KG1 (cell line): ENCODE data around the gene RPL18A.
"Not testable (repeated sequence)": the region's sequence is repeated elsewhere in the genome, so short reads cannot be mapped to it uniquely, and the experiment has no call there.

Experiments used
- DNase-seq: peaks from one replicate; lab custom pipeline; 2025; lab: John Stamatoyannopoulos, UW

Gene RPL18A

DNA sequence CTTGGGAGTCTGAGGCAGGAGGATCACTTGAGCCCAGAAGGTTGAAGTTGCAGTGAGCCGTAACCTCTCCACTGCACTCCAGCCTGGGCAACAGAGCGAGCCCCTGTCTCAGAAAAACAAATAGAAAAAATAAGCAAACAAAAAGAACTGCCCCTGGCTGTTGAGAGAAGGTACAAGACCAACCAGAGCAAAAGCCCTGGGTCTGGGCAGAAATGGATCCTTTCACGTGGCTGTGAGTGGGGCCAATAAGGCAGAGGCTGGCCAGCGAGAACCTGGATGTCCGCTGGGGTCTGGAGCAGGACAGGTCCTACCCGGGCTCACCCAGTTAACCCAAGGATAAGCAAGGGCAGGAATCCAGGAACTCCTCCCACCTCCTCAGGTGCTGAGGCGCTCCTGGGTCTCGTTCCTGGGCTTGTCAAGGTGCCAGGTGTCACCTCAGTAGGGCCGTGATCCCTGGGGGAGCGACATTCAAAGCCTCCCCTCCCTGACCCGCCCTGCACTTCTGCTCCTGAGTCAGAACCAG, 7.3 kb downstream of the RPL18A start:
- DNase-seq: no peak

DNA sequence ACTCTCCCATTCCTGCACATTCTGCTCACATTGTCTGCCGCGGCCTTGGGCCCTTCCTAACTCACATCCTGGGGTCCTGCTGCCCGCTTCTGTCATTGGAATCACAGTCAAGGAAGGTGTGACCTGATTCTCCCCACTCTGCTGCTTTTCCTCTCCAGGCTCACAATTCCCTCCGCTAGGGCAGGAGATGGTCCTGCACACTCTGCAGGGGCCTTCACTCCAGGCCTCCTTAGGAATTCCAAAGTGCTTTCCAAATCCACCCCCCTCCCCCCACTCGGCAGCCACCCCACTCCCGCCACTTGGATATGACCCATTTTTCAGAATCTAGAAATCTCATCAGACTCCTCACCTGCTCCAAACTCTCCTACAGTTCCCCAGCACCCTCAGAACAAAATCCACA, 9.0 kb downstream of the RPL18A start:
- DNase-seq: no peak

DNA sequence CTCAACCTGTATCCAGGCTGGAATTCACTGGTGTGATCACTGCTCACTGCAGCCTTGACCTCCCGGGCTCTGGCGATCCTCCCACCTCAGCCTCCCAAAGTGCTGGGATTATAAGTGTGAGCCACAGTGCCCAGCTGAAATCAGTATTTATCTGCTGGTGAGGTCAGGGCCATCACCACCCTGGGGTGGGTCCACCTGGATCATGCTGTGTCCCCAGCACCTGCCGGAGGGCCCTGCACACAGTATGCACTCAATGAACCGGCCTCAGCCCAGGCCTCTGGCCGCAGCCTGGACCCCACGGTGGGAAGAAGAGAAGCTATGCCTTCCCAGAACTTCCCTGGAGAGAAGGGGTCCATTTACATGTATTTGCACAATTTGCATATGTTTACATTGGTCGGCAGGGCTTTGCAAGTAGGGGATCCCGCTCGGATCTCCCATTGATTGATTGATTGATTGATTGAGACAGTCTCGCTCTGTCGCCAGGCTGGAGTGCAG, 9.5 kb downstream of the RPL18A start:
- no peak for DNase-seq

DNA sequence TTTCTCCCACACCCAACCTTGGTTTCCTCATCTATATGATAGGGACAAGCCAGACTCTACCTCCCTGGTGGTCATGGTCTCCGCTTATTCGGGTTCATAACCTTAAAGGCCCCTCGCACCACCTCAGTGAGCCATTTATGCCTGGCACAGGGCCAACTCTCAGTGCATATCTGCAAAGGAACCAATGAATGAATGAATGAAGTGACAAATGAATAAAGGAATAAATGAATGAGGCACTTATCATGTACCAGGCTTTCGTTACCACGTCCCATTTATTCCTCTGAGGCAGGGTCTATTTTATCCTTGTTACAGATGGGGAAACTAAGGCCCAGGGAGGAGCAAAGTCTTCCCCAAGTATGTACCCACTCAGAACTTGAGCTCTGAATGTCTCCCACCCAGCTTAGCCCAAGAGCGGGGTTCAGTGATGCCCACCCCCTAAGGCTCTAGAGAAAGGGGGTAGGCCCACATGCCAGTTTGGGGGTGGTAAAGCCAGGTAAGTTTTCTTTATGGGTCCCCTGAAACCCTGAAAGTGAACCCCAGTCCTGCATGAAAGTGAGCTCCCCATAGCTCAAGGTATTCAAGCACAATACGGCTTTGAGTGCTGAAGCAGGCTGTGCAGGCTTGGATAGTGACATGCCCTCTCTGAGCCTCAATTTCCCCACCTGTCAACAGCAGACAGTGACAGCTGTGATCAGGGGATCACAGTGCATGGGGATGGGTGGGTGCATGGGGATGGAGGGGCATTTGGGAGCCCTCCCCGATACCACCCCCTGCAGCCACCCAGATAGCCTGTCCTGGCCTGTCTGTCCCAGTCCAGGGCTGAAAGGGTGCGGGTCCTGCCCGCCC, 11.5 kb downstream of the RPL18A start:
- DNase-seq: no peak

DNA sequence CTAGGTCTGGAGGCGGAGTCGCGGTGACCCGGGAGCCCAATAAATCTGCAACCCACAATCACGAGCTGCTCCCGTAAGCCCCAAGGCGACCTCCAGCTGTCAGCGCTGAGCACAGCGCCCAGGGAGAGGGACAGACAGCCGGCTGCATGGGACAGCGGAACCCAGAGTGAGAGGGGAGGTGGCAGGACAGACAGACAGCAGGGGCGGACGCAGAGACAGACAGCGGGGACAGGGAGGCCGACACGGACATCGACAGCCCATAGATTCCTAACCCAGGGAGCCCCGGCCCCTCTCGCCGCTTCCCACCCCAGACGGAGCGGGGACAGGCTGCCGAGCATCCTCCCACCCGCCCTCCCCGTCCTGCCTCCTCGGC, 12.2 kb downstream of the RPL18A start, which contains the start of gene SLC5A5:
TSS of gene SLC5A5 (plus strand) at position 68 of the 373 bp plus-strand sequence. CDS start 375 bp downstream, outside the sequence.
- DNase-seq: no peak

DNA sequence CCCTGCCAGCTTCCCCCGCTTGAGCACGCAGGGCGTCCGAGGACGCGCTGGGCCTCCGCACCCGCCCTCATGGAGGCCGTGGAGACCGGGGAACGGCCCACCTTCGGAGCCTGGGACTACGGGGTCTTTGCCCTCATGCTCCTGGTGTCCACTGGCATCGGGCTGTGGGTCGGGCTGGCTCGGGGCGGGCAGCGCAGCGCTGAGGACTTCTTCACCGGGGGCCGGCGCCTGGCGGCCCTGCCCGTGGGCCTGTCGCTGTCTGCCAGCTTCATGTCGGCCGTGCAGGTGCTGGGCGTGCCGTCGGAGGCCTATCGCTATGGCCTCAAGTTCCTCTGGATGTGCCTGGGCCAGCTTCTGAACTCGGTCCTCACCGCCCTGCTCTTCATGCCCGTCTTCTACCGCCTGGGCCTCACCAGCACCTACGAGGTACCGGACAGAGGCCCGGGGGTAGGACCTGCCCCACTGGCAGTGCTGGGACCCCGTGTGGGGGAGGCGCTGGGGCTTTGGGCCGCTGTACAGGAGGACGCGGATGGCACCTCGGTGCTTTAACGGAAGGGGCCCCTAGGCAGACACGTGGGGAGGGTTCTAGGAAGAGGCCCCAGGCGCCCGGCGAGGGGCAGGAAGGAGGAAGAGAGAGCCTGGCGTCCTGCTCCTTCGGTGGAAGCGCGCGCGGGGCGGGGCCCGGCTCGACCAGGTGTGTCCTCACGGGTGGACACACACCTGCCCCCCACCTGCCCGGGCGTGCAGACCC, 12.7 kb downstream of the RPL18A start:
- no peak for DNase-seq

DNA sequence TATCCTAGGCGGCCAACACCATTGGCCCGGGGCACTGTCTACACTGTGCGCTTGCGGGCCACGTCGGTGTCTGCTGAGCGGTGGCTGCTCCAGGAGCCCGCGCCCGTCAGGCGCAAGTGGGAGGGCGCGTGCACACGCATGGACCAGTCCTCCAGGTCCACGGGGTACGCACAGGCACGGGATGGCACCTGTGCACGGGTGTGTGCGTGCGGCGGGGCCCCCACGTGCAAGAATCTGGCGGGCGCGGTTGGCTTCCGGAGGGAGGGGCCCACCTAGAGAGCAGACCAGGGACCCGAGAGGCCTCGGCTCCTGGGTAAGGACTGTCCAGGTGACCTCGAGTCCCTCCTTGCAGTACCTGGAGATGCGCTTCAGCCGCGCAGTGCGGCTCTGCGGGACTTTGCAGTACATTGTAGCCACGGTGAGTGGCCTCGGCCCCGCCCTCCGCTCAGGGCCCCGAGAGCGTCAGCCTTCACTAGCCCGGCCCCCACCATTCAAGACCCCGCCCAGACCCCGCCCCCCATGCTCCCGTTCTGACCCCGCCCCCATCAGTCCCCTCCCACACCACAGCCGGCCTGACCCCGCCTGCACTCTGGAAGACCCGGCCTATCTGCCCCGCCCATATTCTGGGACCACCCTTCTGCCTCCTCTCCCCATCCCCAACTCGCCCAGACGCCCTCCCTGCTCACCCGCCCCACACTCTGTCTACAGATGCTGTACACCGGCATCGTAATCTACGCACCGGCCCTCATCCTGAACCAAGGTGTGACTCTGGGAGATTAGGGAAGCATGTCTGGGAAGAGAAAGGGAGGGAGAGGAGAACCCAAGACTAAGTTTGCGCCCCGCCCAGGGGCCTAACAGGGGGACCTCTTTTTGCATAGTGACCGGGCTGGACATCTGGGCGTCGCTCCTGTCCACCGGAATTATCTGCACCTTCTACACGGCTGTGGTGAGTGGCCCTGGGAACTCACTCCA, 14.4 kb downstream of the RPL18A start:
- DNase-seq: no peak

DNA sequence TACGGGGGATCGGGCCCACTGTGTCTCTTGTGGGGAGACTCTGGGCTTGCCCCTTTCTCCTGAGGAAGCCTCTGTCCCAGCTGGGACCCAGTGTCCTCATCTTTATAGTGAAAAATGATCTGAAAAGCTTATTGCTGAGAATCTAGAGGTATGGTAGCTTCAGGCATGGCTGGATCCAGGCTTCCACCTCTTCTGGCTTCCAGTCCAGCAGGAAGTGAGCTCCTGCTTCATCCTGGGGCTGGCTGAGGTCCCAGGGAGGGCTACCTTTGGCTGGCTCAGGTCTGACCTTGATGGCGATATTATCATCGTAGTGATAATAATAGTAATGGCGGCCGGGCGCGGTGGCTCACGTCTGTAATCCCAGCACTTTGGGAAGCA, 15.0 kb downstream of the RPL18A start:
- DNase-seq: no peak

DNA sequence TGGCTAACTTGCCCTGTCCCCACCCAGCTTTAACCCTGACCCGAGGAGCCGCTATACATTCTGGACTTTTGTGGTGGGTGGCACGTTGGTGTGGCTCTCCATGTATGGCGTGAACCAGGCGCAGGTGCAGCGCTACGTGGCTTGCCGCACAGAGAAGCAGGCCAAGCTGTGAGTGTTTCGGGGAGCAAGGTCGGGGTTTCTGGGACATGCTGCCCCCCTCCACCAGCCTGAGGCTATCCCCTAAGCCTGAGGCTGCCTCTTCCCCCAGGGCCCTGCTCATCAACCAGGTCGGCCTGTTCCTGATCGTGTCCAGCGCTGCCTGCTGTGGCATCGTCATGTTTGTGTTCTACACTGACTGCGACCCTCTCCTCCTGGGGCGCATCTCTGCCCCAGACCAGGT, 18.0 kb downstream of the RPL18A start:
- DNase-seq: no peak

DNA sequence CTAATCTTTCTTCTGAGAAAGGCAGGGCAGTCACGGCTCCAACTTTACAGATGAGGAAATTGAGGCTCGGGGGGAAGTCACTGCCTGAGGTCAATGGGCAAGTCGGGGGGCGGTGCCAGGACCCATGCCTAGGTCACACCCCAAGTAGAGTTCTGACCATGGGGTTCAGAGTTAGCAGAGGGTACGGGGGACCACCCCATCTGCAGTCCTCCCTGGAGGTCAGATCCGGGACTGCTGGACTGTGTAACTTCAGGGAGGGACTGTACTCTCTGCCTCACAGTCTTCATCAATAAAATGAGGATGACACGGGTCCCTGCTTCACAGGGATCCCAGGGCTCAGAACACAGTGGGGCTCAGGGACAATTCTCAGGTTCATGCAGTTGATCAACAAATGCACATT, 19.8 kb downstream of the RPL18A start:
- DNase-seq: no peak

DNA sequence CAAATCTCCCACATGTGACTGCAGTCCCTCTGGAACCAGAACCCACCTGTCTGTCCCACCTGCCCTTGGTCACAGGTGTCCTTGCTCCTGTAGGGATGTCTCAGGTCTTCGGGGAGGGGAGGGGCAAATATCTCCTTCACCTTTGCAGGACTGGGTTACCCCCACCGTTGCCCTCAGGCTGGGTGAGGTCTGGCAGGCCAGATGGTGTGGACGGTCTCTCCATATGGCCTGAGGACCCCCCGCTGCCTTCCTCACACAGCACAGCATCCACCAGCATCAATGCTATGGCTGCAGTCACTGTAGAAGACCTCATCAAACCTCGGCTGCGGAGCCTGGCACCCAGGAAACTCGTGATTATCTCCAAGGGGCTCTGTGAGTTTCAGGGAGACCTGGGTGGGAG, 22.0 kb downstream of the RPL18A start:
- DNase-seq: no peak

DNA sequence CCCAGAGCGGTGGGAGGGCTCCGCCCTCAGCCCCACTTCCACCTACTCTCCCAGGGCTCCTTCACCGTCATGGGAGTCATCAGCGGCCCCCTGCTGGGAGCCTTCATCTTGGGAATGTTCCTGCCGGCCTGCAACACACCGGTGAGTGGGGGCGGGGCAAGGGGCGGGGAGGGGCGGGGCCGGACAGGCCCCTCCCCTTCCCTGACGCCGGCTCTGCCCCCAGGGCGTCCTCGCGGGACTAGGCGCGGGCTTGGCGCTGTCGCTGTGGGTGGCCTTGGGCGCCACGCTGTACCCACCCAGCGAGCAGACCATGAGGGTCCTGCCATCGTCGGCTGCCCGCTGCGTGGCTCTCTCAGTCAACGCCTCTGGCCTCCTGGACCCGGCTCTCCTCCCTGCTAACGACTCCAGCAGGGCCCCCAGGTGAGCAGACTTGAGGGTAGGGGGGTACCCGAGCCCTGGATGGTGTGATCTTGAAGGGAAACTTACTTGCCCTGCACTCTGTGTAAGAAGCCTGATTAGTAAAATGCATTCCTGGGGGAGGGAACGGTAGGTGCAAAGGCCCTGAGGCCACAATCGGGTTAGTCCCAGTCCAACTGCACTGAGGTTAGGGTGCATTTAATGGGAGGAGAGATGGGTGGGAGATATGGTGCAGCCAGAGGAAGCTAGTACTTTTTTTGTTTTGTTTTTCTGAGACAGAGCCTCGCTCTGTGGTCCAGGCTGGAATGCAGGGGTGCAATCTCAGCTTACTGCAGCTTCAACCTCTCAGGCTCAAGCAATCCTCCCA, 24.1 kb downstream of the RPL18A start:
- DNase-seq: no peak

DNA sequence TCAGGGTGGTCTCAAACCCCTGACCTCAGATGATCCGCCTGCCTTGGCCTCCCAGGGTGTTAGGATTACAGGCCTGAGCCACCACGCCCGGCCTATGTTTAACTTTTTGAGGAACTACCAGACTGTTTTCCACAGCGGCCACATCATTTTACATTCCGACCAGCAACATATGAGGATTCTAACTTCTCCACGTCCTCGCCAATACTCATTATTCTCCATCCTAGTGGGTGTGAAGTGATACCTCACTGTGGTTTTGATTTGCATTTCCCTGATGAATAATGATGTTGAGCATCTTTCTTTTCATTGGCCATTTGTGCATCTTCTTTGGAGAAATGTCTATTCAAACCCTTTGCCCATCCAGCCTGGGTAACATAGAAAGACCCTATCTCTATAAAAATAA, 26.8 kb downstream of the RPL18A start:
- no peak for DNase-seq

DNA sequence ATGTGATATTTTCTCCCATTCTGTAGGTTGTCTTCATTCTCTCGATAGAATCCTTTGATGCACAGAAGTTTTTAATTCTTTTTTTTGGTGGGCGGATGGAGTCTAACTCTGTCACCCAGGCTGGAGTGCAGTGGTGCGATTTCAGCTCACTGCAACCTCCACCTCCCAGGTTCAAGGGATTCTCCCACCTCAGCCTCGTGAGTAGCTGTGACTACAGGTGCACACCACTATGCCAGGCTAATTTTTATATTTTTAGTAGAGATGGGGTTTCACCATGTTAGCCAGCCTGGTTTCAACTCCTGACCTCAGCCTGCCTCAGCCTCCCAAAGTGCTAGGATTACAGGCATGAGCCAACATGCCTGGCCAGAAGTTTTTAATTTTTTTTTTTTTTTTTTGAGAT, 27.5 kb downstream of the RPL18A start:
- not testable (repeated sequence) for DNase-seq

DNA sequence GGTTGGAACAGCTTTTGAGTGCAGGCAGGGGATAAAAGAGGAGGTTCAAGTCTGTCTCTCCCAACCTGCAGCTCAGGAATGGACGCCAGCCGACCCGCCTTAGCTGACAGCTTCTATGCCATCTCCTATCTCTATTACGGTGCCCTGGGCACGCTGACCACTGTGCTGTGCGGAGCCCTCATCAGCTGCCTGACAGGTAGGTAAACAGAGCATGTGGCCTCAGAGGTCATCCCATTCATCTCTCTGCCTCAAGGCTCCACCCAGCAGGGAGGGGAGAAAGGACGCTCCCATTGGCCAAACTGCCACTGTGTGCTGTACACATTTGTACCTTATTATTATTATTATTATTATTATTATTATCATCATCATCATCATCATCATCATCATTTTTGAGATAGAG, 28.6 kb downstream of the RPL18A start:
- DNase-seq: no peak

DNA sequence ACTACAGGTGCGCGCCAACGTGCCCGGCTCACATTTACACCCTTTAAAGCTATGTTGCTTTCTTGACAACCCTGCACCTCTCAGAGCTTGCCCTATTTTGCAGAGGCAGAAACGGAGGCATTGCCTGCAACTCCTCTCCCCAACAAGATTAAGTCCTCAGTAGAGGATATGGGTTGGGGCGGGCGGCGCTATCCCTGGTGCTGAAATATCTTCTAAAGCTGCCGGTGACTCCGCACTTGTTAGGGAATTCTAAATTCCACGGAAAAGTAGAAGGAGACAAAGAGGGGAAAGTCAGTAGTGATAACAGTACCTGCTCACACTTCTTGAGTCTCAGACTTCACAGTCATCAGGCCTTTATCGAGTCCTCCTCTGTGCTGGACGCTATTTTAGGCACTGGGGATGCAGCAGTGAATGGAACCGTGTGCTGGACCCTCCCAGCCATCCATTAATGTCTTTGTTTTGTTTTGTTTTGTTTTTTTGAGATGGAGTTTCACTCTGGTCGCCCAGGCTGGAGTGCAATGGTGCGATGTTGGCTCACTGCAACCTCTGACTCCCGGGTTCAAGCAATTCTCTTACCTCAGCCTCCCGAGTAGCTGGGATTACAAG, 30.0 kb downstream of the RPL18A start:
- peak; percentile 10 for DNase-seq

DNA sequence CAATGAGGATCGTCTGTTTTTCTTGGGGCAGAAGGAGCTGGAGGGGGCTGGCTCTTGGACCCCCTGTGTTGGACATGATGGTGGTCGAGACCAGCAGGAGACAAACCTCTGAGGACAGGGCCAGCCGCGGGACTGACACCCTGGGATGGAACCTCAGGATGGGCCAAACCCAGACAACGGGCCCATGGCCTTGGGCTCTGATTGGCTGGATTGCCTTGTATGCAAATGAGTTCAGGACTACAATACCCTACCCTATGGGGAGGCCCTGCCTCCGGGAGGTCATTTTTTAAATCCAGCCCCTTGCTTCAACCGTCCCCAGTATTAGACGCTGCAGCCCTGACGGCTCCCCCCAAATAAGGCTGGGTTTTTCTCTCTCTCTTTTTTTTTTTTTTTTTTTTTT, 34.1 kb downstream of the RPL18A start:
- DNase-seq: no peak

DNA sequence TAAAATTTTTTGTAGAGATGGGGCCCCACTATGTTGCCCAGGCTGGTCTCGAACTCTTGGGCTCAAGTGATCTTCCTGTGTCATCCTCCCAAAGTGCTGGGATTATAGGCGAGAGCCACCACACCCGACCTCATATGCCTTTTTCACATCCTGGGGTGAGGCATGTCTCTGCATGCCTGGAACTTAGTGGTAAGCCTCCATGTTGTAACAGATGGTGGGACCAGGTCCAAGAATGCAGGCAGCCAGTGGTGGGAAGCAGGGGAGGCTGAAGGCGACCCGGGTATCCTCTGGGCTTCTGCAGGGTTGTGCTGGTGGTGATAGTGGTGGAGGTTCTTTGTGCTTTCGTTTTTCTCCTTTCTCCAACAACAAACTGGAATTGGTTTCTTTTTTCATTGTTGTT, 43.0 kb downstream of the RPL18A start:
- DNase-seq: no peak

DNA sequence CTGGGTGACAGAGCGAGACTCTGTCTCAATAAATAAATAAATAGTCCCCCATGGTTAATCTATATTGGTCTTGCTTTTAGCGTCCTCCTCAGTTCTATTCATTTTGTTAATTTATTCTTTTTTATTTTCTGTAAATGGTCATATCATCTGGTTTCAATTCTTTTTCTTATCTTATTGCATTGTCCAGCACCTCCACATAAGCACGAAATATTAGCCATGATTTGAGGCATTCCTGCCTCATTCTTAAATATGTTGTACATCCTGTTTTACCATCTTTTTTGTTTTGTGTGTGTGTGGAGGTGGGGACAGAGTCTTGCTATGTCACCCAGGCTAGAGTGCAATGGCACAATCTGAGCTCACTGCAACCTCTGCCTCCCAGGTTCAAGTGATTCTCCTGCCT, 48.5 kb downstream of the RPL18A start:
- no peak for DNase-seq

DNA sequence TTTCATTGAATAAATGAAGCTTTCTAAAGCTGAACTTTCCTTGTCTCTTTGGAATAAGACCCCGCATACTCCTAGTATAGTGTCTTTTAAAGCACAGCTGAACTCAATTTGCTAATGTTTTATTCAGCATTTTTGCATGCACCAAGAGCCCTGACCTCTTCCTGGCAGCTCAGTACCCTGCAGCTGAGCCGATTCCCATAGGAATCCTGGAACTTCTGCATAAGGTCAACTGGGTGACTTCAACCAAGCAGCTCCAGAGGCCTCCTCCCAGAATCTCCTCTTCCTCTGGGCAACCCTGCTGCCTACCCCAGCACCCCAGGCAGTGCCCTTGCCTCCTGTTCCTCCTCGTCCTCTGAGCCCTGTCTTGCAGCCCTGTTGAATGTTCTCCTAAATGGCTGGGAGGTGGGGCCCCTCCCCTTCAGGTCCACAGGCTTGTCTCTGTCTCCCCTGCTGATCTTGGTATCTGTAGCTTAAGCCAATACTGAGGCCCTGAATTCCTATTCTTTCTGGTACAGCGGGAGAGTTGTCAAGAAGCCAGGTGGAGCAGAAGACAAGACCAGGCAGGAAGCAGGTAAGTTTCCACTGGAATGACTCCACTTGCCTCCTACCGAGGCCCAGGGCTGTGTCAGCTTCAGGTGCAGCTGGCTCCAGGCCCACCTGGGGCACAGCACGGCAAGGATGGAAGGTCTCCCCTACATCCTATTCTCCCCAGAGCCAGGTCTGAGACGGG, 49.5 kb downstream of the RPL18A start:
- no peak for DNase-seq
